Mesendoderm (in vitro differentiated cells): ENCODE data around the gene TAS2R1.

Experiments used
- DNase-seq: peaks from one replicate; pipeline ENCODE4 v3.0.0; 2013
- H2AK5ac ChIP-seq: 2 replicates; pipeline ENCODE4 v1.6.1; 2013; ENCODE audit warnings: low read length, inconsistent platforms
- H2BK120ac ChIP-seq: 2 replicates; pipeline ENCODE4 v1.6.1; 2013; ENCODE audit warnings: low read depth, mild to moderate bottlenecking, low read length, moderate library complexity, mixed read lengths
- H2BK15ac ChIP-seq: replicated peaks from 2 replicates; pipeline ENCODE4 v1.6.1; 2013; ENCODE audit warnings: low read depth, mild to moderate bottlenecking, moderate library complexity
- H2BK5ac ChIP-seq: 2 replicates; pipeline ENCODE4 v1.6.1; 2013; ENCODE audit warnings: low read length, inconsistent platforms
- H3K18ac ChIP-seq: 2 replicates; pipeline ENCODE4 v1.6.1; 2013; ENCODE audit warnings: mild to moderate bottlenecking, low read length, mixed read lengths
- H3K23ac ChIP-seq: one replicate; pipeline ENCODE4 v1.6.1; 2013; ENCODE audit warnings: low read length
- H3K27ac ChIP-seq: 2 replicates; pipeline ENCODE4 v1.5.1; 2013; ENCODE audit warnings: low read depth, mild to moderate bottlenecking, inconsistent platforms, low read length, moderate library complexity
- H3K27me3 ChIP-seq: 2 replicates; pipeline ENCODE4 v1.6.1; 2013; ENCODE audit warnings: low read length, control low read depth, mild to moderate bottlenecking, inconsistent platforms; ENCODE audit not compliant: insufficient read depth, poor library complexity
- H3K36me3 ChIP-seq: 2 replicates; pipeline ENCODE4 v1.6.1; 2013; ENCODE audit warnings: low read length, inconsistent platforms; ENCODE audit not compliant: control insufficient read depth, insufficient read depth
- H3K4ac ChIP-seq: one replicate; pipeline ENCODE4 v1.6.1; 2013; ENCODE audit warnings: low read depth, mild to moderate bottlenecking, low read length, moderate library complexity
- H3K4me1 ChIP-seq: 2 replicates; pipeline ENCODE4 v1.6.1; 2013; ENCODE audit warnings: low read depth, low read length, inconsistent platforms; ENCODE audit not compliant: control insufficient read depth
- H3K4me2 ChIP-seq: 2 replicates; pipeline ENCODE4 v1.6.1; 2013; ENCODE audit warnings: low read length
- H3K4me3 ChIP-seq: 2 replicates; pipeline ENCODE4 v1.5.1; 2013; ENCODE audit warnings: mild to moderate bottlenecking, low read length
- H3K56ac ChIP-seq: one replicate; pipeline ENCODE4 v1.6.1; 2013; ENCODE audit warnings: low read length
- H3K79me1 ChIP-seq: 2 replicates; pipeline ENCODE4 v1.6.1; 2013; ENCODE audit warnings: low read length, inconsistent platforms
- H3K79me2 ChIP-seq: 2 replicates; pipeline ENCODE4 v1.6.1; 2013; ENCODE audit warnings: mild to moderate bottlenecking, low read length; ENCODE audit not compliant: control insufficient read depth, insufficient read depth
- H3K9ac ChIP-seq: 2 replicates; pipeline ENCODE4 v1.6.1; 2013; ENCODE audit warnings: low read length, inconsistent platforms
- H4K5ac ChIP-seq: one replicate; pipeline ENCODE4 v1.6.1; 2013; ENCODE audit warnings: low read length
- H4K8ac ChIP-seq: one replicate; pipeline ENCODE4 v1.6.1; 2013; ENCODE audit warnings: low read depth, mild to moderate bottlenecking, control low read depth, low read length, moderate library complexity
- WGBS: extraction: QIAGEN DNeasy Blood & Tissue Kit; methylation state at CpG from one replicate; pipeline ENCODE4 v1.1.7; 2013; ENCODE audit warnings: low lambda C conversion rate, missing lambda C conversion rate; ENCODE audit not compliant: insufficient coverage; ENCODE audit errors: extremely low coverage; 5-methylcytosine and 5-hydroxymethylcytosine counted together

The TAS2R1 gene

GRCh38 chr5:9596171-9596780, 33.9 kb downstream of the TAS2R1 start:
- peak overlapping the region; percentile 8 for H2BK5ac ChIP-seq
- no peak overlapping the region for H3K4ac ChIP-seq
- H2BK15ac ChIP-seq, result peak overlapping the region; percentile 42
- no CpG with 5 or more reads among the region's 6 CpGs for WGBS
- no peak overlapping the region for H3K27ac ChIP-seq
- H3K4me2 ChIP-seq, result no peak overlapping the region
- H3K56ac ChIP-seq, result no peak overlapping the region
- H4K5ac ChIP-seq, result no peak overlapping the region
- H4K8ac ChIP-seq, result no peak overlapping the region
- no peak overlapping the region for H3K4me3 ChIP-seq
- H3K18ac ChIP-seq, result no peak overlapping the region
- no peak overlapping the region for H3K9ac ChIP-seq
- H3K79me1 ChIP-seq, result no peaks in the 10 kb centered on the region
- peak overlapping the region; percentile 3 for H2BK120ac ChIP-seq
- no peak overlapping the region for H2AK5ac ChIP-seq
- H3K36me3 ChIP-seq, result no peaks in the 10 kb centered on the region
- no peak overlapping the region for H3K23ac ChIP-seq
- H3K27me3 ChIP-seq, result no peaks in the 10 kb centered on the region
- no peaks in the 10 kb centered on the region for H3K79me2 ChIP-seq
- DNase-seq, result no peak
- peaks cover 13% of the 10 kb centered on the region for H3K4me1 ChIP-seq

GRCh38 chr5:9594913-9595312, 35.2 kb downstream of the TAS2R1 start:
- H3K4me2 ChIP-seq, result no peak overlapping the region
- H3K56ac ChIP-seq, result no peak overlapping the region
- H3K79me1 ChIP-seq, result no peaks in the 10 kb centered on the region
- H3K27ac ChIP-seq, result no peak overlapping the region
- no peak overlapping the region for H3K4ac ChIP-seq
- no peak overlapping the region for H3K18ac ChIP-seq
- peaks cover 10% of the 10 kb centered on the region for H3K4me1 ChIP-seq
- H4K5ac ChIP-seq, result no peak overlapping the region
- no peaks in the 10 kb centered on the region for H3K36me3 ChIP-seq
- no peak overlapping the region for H3K23ac ChIP-seq
- DNase-seq, result no peak
- no peak overlapping the region for H2BK5ac ChIP-seq
- no peak overlapping the region for H3K9ac ChIP-seq
- H4K8ac ChIP-seq, result no peak overlapping the region
- no peak overlapping the region for H2BK120ac ChIP-seq
- no peak overlapping the region for H2AK5ac ChIP-seq
- no peaks in the 10 kb centered on the region for H3K27me3 ChIP-seq
- no peak overlapping the region for H2BK15ac ChIP-seq
- no peaks in the 10 kb centered on the region for H3K79me2 ChIP-seq
- no peak overlapping the region for H3K4me3 ChIP-seq

- Histone ChIP-seq H3K79me1 (no peaks in the 10 kb centered on the region), H2BK5ac (no peak overlapping the region), H2AK5ac (no peak overlapping the region), H3K9ac (no peak overlapping the region), H3K4me2 (no peak overlapping the region), H4K5ac (no peak overlapping the region), H3K18ac (no peak overlapping the region), H2BK120ac (no peak overlapping the region), H3K79me2 (no peaks in the 10 kb centered on the region), H3K4ac (no peak overlapping the region), H3K4me1 (no peaks in the 10 kb centered on the region), H3K23ac (no peak overlapping the region), H3K36me3 (no peaks in the 10 kb centered on the region), H2BK15ac (no peak overlapping the region), H3K27me3 (no peaks in the 10 kb centered on the region), H3K4me3 (no peak overlapping the region), H3K27ac (no peak overlapping the region), H3K56ac (no peak overlapping the region), H4K8ac (no peak overlapping the region)
- WGBS, result no CpG with 5 or more reads among the region's 7 CpGs
- no peak for DNase-seq
These were observed 40.9 kb downstream of the TAS2R1 start for GRCh38 chr5:9589049-9589835.

GRCh38 chr5:9588254-9588653, 41.9 kb downstream of the TAS2R1 start:
- Histone ChIP-seq H3K4ac (no peak overlapping the region), H3K79me1 (no peaks in the 10 kb centered on the region), H3K27ac (no peak overlapping the region), H3K23ac (no peak overlapping the region), H3K9ac (no peak overlapping the region), H3K79me2 (no peaks in the 10 kb centered on the region), H3K56ac (no peak overlapping the region), H3K4me1 (no peaks in the 10 kb centered on the region), H2BK15ac (no peak overlapping the region), H4K8ac (no peak overlapping the region), H3K27me3 (no peaks in the 10 kb centered on the region), H3K4me2 (no peak overlapping the region), H2AK5ac (no peak overlapping the region), H4K5ac (no peak overlapping the region), H2BK120ac (no peak overlapping the region), H3K18ac (no peak overlapping the region), H3K4me3 (no peak overlapping the region), H3K36me3 (no peaks in the 10 kb centered on the region), H2BK5ac (no peak overlapping the region)
- no CpG with 5 or more reads among the region's 6 CpGs for WGBS
- DNase-seq, result no peak

GRCh38 chr5:9587135-9587534, 43.0 kb downstream of the TAS2R1 start:
- no peak overlapping the region for H2AK5ac ChIP-seq
- no peak overlapping the region for H2BK120ac ChIP-seq
- no peak overlapping the region for H3K9ac ChIP-seq
- H3K18ac ChIP-seq, result no peak overlapping the region
- H3K23ac ChIP-seq, result no peak overlapping the region
- no peak overlapping the region for H3K4me2 ChIP-seq
- H3K4me1 ChIP-seq, result no peaks in the 10 kb centered on the region
- no peak overlapping the region for H4K8ac ChIP-seq
- H3K79me2 ChIP-seq, result no peaks in the 10 kb centered on the region
- no peak overlapping the region for H4K5ac ChIP-seq
- H3K4me3 ChIP-seq, result no peak overlapping the region
- DNase-seq, result no peak
- no peak overlapping the region for H3K4ac ChIP-seq
- H3K79me1 ChIP-seq, result no peaks in the 10 kb centered on the region
- no peak overlapping the region for H2BK5ac ChIP-seq
- H3K36me3 ChIP-seq, result no peaks in the 10 kb centered on the region
- no peak overlapping the region for H3K27ac ChIP-seq
- H2BK15ac ChIP-seq, result no peak overlapping the region
- H3K56ac ChIP-seq, result no peak overlapping the region
- no peaks in the 10 kb centered on the region for H3K27me3 ChIP-seq

- H3K36me3 ChIP-seq, result no peaks in the 10 kb centered on the region
- no peaks in the 10 kb centered on the region for H3K79me1 ChIP-seq
- H3K4me2 ChIP-seq, result no peak overlapping the region
- DNase-seq, result no peak
- H2AK5ac ChIP-seq, result no peak overlapping the region
- no peak overlapping the region for H2BK5ac ChIP-seq
- H3K18ac ChIP-seq, result no peak overlapping the region
- no peak overlapping the region for H3K9ac ChIP-seq
- H3K27me3 ChIP-seq, result no peaks in the 10 kb centered on the region
- no CpG with 5 or more reads among the region's 2 CpGs for WGBS
- no peak overlapping the region for H2BK120ac ChIP-seq
- no peak overlapping the region for H3K23ac ChIP-seq
- no peak overlapping the region for H3K4me3 ChIP-seq
- no peak overlapping the region for H4K5ac ChIP-seq
- H3K4ac ChIP-seq, result no peak overlapping the region
- peaks cover 3% of the 10 kb centered on the region for H3K4me1 ChIP-seq
- no peak overlapping the region for H4K8ac ChIP-seq
- H3K27ac ChIP-seq, result no peak overlapping the region
- H2BK15ac ChIP-seq, result no peak overlapping the region
- no peaks in the 10 kb centered on the region for H3K79me2 ChIP-seq
- no peak overlapping the region for H3K56ac ChIP-seq
These were observed 47.7 kb downstream of the TAS2R1 start for GRCh38 chr5:9582406-9582805.
